SU-DHL-6 (cell line): ENCODE data around the gene C1S.

Source experiments
- EZH2phosphoT487 ChIP-seq: fragments of 200-600 bp; sonication (generic), shearing (Covaris generic); conservative IDR thresholded peaks from 2 replicates; pipeline ENCODE4 v1.6.1; 2018; ENCODE audit warnings: mild to moderate bottlenecking, antibody characterized with exemption, low read length, moderate library complexity, mixed read lengths
- TF ChIP-seq, protein P1 (sequence below): fragments of 200-600 bp; sonication (generic); IDR thresholded peaks from one replicate; pipeline ENCODE4 v1.5.1; 2017; ENCODE audit warnings: antibody characterized with exemption, mild to moderate bottlenecking, low read length, moderate library complexity; ENCODE audit not compliant: insufficient read depth, poor library complexity, severe bottlenecking

DNA sequence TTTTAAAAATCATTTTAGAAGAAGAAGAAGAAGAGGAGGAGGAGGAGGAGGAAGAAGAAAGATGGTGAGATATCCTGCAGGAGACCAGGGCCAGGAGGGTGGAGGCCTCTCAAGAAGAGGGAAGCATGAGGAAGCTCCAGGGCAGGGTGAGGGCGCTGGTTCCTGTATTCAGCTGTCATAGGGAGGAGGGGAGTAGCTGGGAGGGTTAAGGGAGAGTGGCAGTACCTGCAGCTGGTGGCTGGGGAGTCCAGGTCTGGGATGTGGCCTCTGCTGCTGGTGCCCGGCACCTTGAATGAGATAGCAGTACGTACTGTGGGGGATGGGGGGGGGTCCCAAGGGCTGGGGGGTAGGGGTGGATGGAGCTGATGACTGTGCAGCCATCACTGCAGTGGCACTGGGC is 58.4 kb downstream of the C1S start:
- TF ChIP-seq, protein P1, sequence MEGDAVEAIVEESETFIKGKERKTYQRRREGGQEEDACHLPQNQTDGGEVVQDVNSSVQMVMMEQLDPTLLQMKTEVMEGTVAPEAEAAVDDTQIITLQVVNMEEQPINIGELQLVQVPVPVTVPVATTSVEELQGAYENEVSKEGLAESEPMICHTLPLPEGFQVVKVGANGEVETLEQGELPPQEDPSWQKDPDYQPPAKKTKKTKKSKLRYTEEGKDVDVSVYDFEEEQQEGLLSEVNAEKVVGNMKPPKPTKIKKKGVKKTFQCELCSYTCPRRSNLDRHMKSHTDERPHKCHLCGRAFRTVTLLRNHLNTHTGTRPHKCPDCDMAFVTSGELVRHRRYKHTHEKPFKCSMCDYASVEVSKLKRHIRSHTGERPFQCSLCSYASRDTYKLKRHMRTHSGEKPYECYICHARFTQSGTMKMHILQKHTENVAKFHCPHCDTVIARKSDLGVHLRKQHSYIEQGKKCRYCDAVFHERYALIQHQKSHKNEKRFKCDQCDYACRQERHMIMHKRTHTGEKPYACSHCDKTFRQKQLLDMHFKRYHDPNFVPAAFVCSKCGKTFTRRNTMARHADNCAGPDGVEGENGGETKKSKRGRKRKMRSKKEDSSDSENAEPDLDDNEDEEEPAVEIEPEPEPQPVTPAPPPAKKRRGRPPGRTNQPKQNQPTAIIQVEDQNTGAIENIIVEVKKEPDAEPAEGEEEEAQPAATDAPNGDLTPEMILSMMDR: no peak
- no peak for TF ChIP-seq EZH2phosphoT487
